HAP-1 (cell line): Measurements from ENCODE around the gene HES4.
"Not testable (repeated sequence)": the region's sequence is repeated elsewhere in the genome, so short reads cannot be mapped to it uniquely, and the experiment has no call there.

ENCODE experiments used
- DNase-seq, 2 experiments: peaks; one replicate each; pipeline ENCODE4 v3.0.0-alpha.2; 2016 to 2020; ENCODE audit warnings: low spot score in 2 of 2
- H3K27me3 ChIP-seq: fragments of 250-450 bp; sonication (Bioruptor Pico); 2 replicates; pipeline ENCODE4 v1.5.1; 2020; ENCODE audit warnings: low read depth, mild to moderate bottlenecking, moderate library complexity
- H3K36me3 ChIP-seq: fragments of 250-450 bp; sonication (Bioruptor Pico); replicated peaks from 2 replicates; pipeline ENCODE4 v1.5.1; 2020; ENCODE audit warnings: mild to moderate bottlenecking
- H3K4me1 ChIP-seq: fragments of 250-450 bp; sonication (Bioruptor Pico); 2 replicates; pipeline ENCODE4 v1.5.1; 2020; ENCODE audit warnings: mild to moderate bottlenecking
- H3K4me3 ChIP-seq: fragments of 250-450 bp; sonication (Bioruptor Pico); 2 replicates; pipeline ENCODE4 v1.5.1; 2020; ENCODE audit warnings: mild to moderate bottlenecking, moderate library complexity
- H3K9me3 ChIP-seq: fragments of 250-450 bp; sonication (Bioruptor Pico); 2 replicates; pipeline ENCODE4 v1.5.1; 2020; ENCODE audit warnings: mild to moderate bottlenecking, moderate library complexity
- in situ Hi-C: fragments of 300-500 bp; cut with MboI; formaldehyde crosslinking; loops from 3 replicates; pipeline ENCODE4 v1.14.3; 2020; ENCODE audit warnings: low sequenced_read_pairs, inconsistent platforms, mixed read lengths

HES4 gene

GRCh38 chr1:980602-981395, 19.1 kb downstream of the HES4 start:
- in situ Hi-C loops = no loop called here

DNA sequence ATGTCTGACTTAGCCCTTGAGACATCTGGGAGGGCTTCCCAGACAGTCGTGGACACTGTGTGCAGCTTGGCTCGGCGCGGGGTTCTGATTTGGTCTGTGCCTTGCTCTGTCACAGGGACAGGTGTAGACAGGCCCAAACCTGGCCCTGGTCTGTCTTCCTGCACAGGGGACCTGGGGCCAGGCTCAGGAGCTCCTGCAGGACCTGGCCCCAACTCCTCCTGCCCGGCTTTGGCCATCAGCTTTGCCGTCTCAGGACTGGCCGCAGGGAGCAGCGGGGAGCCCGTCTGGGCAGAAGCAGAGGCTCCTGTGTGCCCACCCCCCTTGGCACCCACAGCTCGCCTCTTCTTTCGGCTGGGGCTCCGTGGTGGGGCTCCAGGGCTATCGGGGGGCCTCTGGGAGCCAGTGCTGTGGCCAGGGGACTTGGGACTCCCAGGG, 19.7 kb downstream of the HES4 start:
- H3K4me3 ChIP-seq = no peak overlapping the region
- H3K4me1 ChIP-seq = no peaks in the 10 kb centered on the region
- in situ Hi-C loops = no loop called here
- no peaks in the 10 kb centered on the region for H3K9me3 ChIP-seq
- no peaks in the 10 kb centered on the region for H3K36me3 ChIP-seq
- H3K27me3 ChIP-seq = peaks cover 19% of the 10 kb centered on the region
- DNase-seq = no peak

More at GRCh38 chr1:980602-981395, 19.1 kb downstream of the HES4 start:
- Histone ChIP-seq H3K27me3 (peaks cover 23% of the 10 kb centered on the region), H3K4me3 (no peak overlapping the region), H3K4me1 (no peaks in the 10 kb centered on the region), H3K36me3 (no peaks in the 10 kb centered on the region), H3K9me3 (no peaks in the 10 kb centered on the region)
- no peak for DNase-seq

DNA sequence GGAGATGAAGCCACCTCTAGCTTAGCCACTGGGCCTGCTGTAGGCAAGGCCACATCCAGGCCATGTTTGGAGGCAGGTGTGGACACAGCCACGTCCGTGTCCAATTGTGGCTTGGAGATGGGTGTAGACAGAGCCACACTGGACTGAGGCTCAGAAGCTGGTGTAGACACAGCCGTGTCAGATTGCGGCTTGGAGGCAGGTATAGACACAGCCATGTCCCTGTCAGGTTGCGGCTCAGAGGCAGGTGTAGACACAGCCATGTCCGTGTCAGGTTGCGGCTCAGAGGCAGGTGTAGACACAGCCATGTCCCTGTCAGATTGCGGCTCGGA, 20.2 kb downstream of the HES4 start:
- DNase-seq = no peak
- in situ Hi-C loops = no loop called here
- Histone ChIP-seq H3K4me1 (no peaks in the 10 kb centered on the region), H3K4me3 (no peak overlapping the region), H3K36me3 (no peaks in the 10 kb centered on the region), H3K9me3 (no peaks in the 10 kb centered on the region), H3K27me3 (peaks cover 15% of the 10 kb centered on the region)

DNA sequence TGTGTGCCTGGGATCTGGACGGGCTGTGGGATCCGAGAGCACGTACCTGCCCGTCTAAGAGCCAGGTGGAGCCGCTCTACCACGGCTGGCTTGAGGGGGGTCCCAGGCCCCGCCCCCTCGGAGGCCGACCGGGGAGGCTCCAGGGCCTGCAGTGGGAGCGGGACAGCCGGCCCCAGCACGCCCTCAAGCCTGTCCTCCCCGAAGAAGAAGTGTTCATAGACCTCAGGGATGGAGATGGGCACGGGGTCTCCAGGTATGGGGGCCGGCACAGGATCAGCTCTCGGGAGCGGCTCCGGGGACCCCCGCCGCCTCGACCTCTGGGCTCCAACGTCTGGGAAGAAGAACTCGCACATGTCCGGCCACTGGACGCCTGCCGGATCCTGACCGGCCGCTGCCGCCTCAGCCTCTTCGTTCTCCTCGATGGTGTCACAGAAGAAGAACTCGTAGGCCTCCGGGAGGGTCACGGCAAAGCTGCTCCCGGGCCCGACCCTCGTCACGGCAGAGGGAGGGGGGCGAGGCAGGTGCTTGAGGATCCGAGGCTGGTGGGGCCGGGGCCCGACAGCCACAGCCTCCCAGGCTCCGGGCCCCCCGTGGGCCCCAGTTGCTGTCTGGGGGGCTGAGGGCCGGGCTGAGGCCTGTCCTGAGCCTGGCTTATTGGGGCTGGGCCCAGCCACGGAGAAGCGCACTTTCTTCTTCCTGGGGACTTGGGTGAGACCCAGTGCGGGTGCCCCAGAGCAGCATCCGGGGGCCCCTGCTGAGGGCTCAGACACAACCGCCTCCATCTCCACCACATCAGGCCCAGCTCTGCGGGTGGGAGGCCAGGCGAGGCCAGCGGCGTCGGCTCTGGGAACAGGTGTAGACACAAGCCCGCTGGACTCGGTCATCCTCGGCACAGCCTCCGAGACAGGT, 20.8 kb downstream of the HES4 start:
- peaks cover 14% of the 10 kb centered on the region for H3K27me3 ChIP-seq

GRCh38 chr1:978069-978834, 21.6 kb downstream of the HES4 start:
- Histone ChIP-seq H3K27me3 (peaks cover 14% of the 10 kb centered on the region), H3K4me1 (no peaks in the 10 kb centered on the region), H3K4me3 (no peak overlapping the region), H3K9me3 (no peaks in the 10 kb centered on the region), H3K36me3 (no peaks in the 10 kb centered on the region)
- in situ Hi-C loops = no loop called here
- no peak for DNase-seq

More for the DNA sequence above, 20.8 kb downstream of the HES4 start:
- DNase-seq = no peak
- no peak overlapping the region for H3K4me3 ChIP-seq
- no peaks in the 10 kb centered on the region for H3K36me3 ChIP-seq
- no peaks in the 10 kb centered on the region for H3K9me3 ChIP-seq
- in situ Hi-C loops = no loop called here
- no peaks in the 10 kb centered on the region for H3K4me1 ChIP-seq

DNA sequence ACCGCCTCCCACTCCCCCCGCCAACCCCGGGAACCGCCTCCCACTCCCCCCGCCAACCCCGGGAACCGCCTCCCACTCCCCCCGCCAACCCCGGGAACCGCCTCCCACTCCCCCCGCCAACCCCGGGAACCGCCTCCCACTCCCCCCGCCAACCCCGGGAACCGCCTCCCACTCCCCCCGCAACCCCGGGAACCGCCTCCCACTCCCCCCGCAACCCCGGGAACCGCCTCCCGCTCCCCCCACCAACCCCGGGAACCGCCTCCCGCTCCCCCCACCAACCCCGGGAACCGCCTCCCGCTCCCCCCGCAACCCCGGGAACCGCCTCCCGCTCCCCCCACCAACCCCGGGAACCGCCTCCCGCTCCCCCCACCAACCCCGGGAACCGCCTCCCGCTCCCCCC, 23.1 kb downstream of the HES4 start:
- H3K9me3 ChIP-seq, H3K4me1 ChIP-seq, in situ Hi-C loops, H3K36me3 ChIP-seq, H3K4me3 ChIP-seq, H3K27me3 ChIP-seq: not testable (repeated sequence)
- peak in 1 of 2 experiments; percentile 60 for DNase-seq

- in situ Hi-C loops = no loop called here
- Histone ChIP-seq H3K4me1 (no peaks in the 10 kb centered on the region), H3K4me3 (peak overlapping the region; percentile 28), H3K27me3 (0 out of 2 replicates have a peak, but pooled peaks cover 3% of the 10 kb centered on the region), H3K9me3 (no peaks in the 10 kb centered on the region), H3K36me3 (no peaks in the 10 kb centered on the region)
- peak; percentile 66 to 82 for DNase-seq
These were observed 23.8 kb downstream of the HES4 start for GRCh38 chr1:975896-976683.

DNA sequence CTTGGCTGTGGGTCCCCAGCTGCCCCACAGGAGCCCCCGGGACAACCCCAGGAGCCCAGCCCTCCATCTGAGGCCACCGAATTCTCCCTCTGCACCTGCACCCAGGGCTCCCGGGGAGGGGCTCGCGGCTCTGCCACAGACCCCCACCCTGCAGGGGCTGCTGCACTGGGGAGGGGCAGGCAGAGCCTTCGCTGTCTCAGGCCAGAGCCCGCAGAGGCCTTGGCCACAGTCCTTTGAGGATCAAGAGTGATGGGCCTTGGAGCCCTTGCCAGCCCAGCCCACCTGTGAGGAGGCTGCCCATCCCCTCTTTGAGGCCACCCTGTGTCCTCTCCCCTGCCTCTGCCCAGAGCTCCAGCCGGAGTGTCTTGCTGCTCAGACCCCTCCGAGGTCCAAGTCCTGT, 24.5 kb downstream of the HES4 start:
- Histone ChIP-seq H3K9me3 (no peaks in the 10 kb centered on the region), H3K36me3 (no peaks in the 10 kb centered on the region), H3K4me3 (no peak overlapping the region), H3K4me1 (no peaks in the 10 kb centered on the region), H3K27me3 (no peaks in the 10 kb centered on the region)
- no peak for DNase-seq
- in situ Hi-C loops = no loop called here

DNA sequence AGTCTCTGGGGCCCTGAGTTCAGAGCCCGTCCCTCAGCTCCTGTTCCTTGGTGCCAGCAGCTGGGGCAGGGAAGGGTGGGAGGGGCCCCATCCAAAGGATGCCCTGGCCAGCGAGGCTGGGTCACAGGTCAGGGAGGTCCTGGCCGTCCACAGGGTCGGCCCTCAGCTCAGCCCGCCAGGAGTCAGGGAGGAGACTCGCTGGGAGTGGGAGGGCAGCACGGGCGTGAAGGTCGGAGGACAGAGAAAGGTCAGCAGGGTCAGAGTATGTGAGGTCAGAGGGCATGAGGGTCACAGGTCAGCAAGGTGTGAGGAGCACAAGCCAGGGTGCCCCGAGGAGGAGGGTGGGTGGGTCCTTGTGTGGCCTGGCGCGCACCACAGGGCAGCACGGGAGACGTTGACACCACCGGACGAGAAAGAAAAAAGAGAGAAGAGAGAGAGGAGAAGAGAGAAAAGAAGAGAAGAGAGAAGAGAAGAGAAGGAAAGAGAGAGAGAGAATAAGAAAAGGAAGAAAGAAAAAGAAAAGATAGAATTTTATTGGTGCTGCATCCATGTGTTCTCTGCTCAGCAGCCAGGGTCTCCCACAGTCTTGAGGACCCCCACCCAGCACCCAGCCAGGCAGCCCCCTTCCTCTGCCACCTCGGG, 25.1 kb downstream of the HES4 start:
- H3K9me3 ChIP-seq = no peaks in the 10 kb centered on the region
- DNase-seq = no peak

DNA sequence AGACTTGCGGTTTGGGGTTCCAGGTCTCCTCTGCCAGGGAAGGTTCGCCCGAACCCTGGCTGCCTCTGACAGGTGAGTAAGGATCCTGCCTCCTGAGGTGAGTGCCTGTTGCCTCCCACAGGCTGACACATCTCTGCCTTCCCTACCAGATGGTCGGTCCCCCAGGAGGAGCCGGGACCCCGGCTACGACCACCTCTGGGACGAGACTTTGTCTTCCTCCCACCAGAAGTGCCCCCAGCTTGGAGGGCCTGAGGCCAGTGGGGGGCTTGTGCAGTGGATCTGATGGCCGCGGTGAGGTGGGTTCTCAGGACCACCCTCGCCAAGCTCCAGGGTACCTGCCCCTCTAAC, 25.6 kb downstream of the HES4 start:
- DNase-seq = no peak
- in situ Hi-C loops = no loop called here
- Histone ChIP-seq H3K36me3 (no peaks in the 10 kb centered on the region), H3K9me3 (no peaks in the 10 kb centered on the region), H3K27me3 (no peaks in the 10 kb centered on the region), H3K4me1 (no peaks in the 10 kb centered on the region), H3K4me3 (no peak overlapping the region)

More for the DNA sequence above, 25.1 kb downstream of the HES4 start:
- Histone ChIP-seq H3K27me3 (no peaks in the 10 kb centered on the region), H3K4me3 (no peak overlapping the region), H3K36me3 (no peaks in the 10 kb centered on the region), H3K4me1 (no peaks in the 10 kb centered on the region)
- in situ Hi-C loops = no loop called here

GRCh38 chr1:973459-974292, 26.2 kb downstream of the HES4 start:
- DNase-seq = no peak
- Histone ChIP-seq H3K9me3 (no peaks in the 10 kb centered on the region), H3K36me3 (no peaks in the 10 kb centered on the region), H3K4me3 (no peak overlapping the region), H3K4me1 (no peaks in the 10 kb centered on the region), H3K27me3 (no peaks in the 10 kb centered on the region)
- in situ Hi-C loops = no loop called here

DNA sequence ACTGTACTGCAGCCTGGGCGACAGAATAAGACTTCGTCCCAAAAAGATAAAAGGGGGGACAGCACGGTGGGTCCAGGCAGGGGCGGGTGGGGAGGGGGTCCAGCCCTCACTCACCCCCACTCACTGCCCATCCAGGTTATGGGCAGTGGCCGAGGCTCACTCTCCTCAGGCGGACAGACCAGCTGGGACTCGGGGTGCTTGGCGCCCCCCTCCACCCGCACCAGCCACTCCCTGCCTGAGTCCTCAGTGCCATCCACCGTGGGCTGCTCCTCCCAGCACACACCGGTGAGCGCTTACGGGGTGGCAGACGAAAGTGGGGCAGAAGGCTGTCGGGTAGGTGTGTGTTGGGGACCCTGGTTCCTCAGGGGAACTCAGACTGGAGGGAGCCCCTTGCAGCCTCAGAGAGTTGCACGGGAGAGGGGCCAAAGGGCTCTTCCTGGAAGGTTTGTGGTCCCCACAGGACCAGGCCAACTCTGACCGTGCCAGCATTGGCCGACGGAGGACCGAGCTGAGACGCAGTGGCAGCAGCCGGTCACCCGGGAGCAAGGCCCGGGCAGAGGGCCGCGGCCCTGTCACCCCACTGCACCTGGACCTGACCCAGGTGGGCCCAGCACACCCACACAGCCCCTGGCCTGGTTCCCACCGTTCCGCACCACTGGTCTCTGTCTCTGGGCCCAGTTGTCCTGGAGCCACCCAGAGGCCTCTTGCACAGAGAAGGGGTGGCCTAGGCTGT, 27.0 kb downstream of the HES4 start:
- Histone ChIP-seq H3K9me3 (no peaks in the 10 kb centered on the region), H3K4me3 (no peak overlapping the region), H3K4me1 (no peaks in the 10 kb centered on the region), H3K36me3 (no peaks in the 10 kb centered on the region), H3K27me3 (no peaks in the 10 kb centered on the region)
- DNase-seq = no peak
- in situ Hi-C loops = no loop called here
